Measurements from ENCODE around the gene ADORA3. TPM values are rescaled to one million over a fixed set of nuclear protein-coding genes. Genes with fewer than 3 reads are reported as not detected.

ADORA3 gene
- total RNA-seq, 4 donors from 2014 or later, result 2.3 to 7.7 (median 3.4) TPM

DNA sequence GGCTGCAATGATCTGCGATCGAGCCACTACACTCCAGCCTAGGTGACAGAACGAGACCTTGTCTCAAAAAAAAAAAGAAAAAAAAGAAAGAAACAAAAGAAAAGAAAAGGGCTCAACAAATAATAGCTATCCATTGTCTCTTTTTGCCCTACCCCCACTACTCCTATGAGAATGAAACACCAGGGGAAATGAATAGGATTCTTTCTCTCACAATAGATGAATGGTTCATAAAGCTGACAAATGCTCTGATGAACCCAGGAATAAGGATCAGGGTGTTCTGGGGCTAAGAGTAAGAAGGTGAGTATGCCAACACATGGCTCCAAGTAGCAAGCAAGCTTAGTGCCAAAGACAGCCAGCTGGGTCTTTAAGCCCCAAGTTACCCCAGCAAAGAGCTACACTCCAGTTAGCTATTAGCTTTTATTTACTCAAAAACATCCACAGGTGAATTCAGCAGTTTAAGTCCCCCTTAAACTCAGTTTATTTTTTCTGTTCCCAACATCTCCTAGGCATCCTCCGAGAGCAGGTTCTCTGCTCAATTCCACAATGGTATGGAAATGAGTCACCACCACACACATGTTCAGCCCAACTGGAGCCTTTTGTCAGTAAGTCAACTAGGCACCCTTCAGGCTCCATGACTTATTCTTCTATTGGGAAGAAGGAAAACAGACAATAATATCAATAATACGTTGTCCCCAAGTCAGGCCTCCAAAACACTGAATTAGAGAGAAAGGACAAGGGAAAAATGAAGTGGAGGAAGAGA is 4.2 kb downstream of the ADORA3 start:
- WGBS, 2 donors, result 93 to 95% methylated on average over 5 of the region's 5 CpGs

DNA sequence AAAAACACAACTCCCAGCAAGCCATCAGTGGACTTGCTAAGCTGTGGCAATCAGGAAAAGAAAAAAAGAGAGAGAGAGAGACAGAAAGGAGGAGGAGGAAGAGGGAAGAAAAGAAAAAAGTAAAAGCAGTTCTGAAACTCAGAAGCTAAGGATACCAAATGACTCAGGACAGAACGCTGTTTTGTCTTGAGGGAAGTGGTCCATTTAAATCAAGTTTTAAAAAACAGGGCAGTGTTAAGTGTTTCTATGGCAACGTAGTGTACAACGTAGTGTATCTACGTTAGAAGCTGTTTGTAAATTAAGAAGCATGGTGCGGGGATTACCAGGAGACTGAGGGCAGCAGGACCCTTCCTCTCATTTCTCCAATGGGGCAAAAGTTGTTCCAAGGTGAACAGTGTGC is 5.8 kb downstream of the ADORA3 start:
- DNase-seq, result no peak
- TF ChIP-seq POLR2A (IDR thresholded peaks at IDR 0.05), result no peak
- TF ChIP-seq, protein P1, sequence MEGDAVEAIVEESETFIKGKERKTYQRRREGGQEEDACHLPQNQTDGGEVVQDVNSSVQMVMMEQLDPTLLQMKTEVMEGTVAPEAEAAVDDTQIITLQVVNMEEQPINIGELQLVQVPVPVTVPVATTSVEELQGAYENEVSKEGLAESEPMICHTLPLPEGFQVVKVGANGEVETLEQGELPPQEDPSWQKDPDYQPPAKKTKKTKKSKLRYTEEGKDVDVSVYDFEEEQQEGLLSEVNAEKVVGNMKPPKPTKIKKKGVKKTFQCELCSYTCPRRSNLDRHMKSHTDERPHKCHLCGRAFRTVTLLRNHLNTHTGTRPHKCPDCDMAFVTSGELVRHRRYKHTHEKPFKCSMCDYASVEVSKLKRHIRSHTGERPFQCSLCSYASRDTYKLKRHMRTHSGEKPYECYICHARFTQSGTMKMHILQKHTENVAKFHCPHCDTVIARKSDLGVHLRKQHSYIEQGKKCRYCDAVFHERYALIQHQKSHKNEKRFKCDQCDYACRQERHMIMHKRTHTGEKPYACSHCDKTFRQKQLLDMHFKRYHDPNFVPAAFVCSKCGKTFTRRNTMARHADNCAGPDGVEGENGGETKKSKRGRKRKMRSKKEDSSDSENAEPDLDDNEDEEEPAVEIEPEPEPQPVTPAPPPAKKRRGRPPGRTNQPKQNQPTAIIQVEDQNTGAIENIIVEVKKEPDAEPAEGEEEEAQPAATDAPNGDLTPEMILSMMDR (IDR thresholded peaks at IDR 0.05), result no peak
- Histone ChIP-seq H3K36me3 (no peaks in the 10 kb centered on the region), H3K27me3 (no peaks in the 10 kb centered on the region), H3K27ac (no peak overlapping the region), H3K9me3 (no peaks in the 10 kb centered on the region), H3K4me3 (replicated peaks in 1 of 3) (no peak overlapping the region), H3K4me1 (no peaks in the 10 kb centered on the region)
- WGBS, 2 donors, result 77 to 84% methylated on average over 5 of the region's 5 CpGs
- intact Hi-C loops (cut with DNase I), result no loop called here

More for the DNA sequence above, 4.2 kb downstream of the ADORA3 start:
- intact Hi-C loops (cut with DNase I), result no loop called here
- Histone ChIP-seq H3K4me1 (no peaks in the 10 kb centered on the region), H3K9me3 (no peaks in the 10 kb centered on the region), H3K4me3 (replicated peaks in 1 of 3) (no peak overlapping the region), H3K27ac (no peak overlapping the region), H3K27me3 (no peaks in the 10 kb centered on the region), H3K36me3 (no peaks in the 10 kb centered on the region)
- TF ChIP-seq, protein P1 (IDR thresholded peaks at IDR 0.05), result no peak
- TF ChIP-seq POLR2A (IDR thresholded peaks at IDR 0.05), result no peak
- DNase-seq, result no peak

DNA sequence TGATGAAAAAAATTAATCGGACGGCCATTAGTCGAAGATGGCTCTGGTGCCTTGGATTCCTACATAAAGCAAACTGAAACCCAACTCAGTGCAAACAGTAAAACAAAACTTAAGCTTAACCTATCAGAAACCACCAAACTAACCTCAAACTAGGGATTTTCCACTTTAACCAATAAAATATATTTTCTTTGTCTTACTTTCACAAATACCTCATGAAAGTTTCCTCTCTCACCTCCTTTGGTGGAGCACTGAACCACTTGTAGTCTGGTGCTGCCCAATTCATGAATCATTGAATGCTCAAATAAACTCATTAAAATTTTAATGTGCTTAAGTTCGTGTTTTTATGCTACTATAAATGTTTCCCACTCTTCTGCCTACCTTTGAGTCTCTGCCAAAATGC is 7.0 kb downstream of the ADORA3 start:
- DNase-seq, result no peak
- no peak overlapping the region for H3K4me3 ChIP-seq (replicated peaks in 1 of 3)
- intact Hi-C loops (cut with DNase I), result no loop called here
- no peak overlapping the region for H3K27ac ChIP-seq
- no peaks in the 10 kb centered on the region for H3K4me1 ChIP-seq
- H3K36me3 ChIP-seq, result no peaks in the 10 kb centered on the region
- no peaks in the 10 kb centered on the region for H3K27me3 ChIP-seq
- TF ChIP-seq, protein P1 (IDR thresholded peaks at IDR 0.05), result no peak
- H3K9me3 ChIP-seq, result no peaks in the 10 kb centered on the region
- WGBS, 2 donors, result 81 to 86% methylated on average over 4 of the region's 4 CpGs

DNA sequence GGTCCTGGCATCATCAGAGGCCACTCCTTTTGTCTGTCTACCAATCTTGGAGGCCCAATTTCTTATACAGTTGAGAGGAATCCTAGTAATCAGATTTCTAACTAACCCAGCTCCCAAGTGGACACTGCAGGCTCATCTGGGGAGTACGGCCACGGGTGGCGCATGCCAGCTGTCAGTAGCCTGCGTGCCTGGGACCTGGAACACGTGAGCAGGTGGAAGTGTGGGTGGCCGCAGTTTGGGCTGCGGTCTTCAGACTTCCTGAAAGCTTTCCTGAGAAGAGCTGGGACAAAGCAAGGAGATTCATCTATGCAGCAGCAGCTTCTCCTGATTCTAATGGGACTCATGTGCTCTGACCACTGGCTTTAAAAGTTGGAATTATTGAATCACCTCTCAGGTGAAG is 12.4 kb downstream of the ADORA3 start:
- no peak for DNase-seq
- Histone ChIP-seq H3K4me3 (replicated peaks in 1 of 3) (no peak overlapping the region), H3K36me3 (no peaks in the 10 kb centered on the region), H3K27ac (no peak overlapping the region), H3K9me3 (no peaks in the 10 kb centered on the region), H3K4me1 (no peaks in the 10 kb centered on the region), H3K27me3 (no peaks in the 10 kb centered on the region)
- 77 to 82% methylated on average over 6 to 7 of the region's 7 CpGs for WGBS, 2 donors
- intact Hi-C loops (cut with DNase I), result no loop called here
- TF ChIP-seq, protein P1 (IDR thresholded peaks at IDR 0.05), result no peak
- TF ChIP-seq POLR2A (IDR thresholded peaks at IDR 0.05), result no peak

DNA sequence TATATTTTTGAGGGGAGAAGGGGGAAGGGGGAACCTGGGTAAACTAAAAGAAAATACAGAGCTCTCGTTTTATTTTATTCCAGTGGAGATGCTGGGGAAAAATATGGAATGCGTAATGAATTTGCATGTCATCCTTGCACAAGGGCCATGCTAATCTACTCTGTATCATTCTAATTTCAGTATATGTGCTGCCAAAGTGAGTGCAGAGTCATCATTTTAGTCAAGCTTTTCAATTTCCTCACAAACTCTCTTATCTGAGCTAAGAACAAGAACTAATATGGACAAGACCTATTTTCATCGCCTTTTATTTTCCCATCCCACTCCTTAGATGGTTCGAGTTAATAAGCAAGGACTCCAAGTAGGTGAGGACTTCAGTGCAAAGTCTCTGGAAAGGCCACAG is 13.2 kb downstream of the ADORA3 start:
- intact Hi-C loops (cut with DNase I), result no loop called here
- H3K4me3 ChIP-seq (replicated peaks in 1 of 3), result no peak overlapping the region
- H3K27me3 ChIP-seq, result no peaks in the 10 kb centered on the region
- DNase-seq, result no peak
- no peak overlapping the region for H3K27ac ChIP-seq
- WGBS, 2 donors, result 90 to 91% methylated on average over 4 of the region's 4 CpGs
- no peaks in the 10 kb centered on the region for H3K4me1 ChIP-seq
- H3K36me3 ChIP-seq, result no peaks in the 10 kb centered on the region
- TF ChIP-seq, protein P1 (IDR thresholded peaks at IDR 0.05), result no peak
- TF ChIP-seq POLR2A (IDR thresholded peaks at IDR 0.05), result no peak
- H3K9me3 ChIP-seq, result no peaks in the 10 kb centered on the region

All from thyroid gland (tissue), 4 donors.